ENCODE results near the gene DOCK10. TPM values are rescaled to one million over a fixed set of nuclear protein-coding genes. Genes with fewer than 3 reads are reported as not detected.

The DOCK10 gene
- total RNA-seq, 1 experiment from 2014 or later, result 0.15 TPM

DNA sequence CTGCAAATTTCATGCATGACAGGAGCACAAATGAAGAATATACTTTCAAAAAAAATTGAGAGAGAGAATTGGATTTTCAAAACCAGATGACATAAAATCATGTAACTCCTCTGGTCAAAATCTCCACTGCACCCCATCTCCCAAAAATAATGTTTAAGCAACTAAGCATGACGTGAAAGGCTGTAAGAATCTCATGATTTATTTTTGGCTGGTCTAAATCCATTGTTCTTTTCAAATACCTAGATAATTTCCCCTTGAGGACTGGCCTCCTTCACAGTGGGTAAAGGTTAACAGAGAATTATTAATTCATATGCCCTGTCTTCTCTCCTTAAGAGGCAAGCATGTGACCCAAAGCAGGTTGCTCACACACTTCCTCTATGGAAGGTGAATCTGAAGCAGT is 224.6 kb downstream of the DOCK10 start:
- Histone ChIP-seq H3K27ac (ENCODE audit: low read length) (no peak overlapping the region), H3K9me3 (ENCODE audit: low read length) (no peaks in the 10 kb centered on the region), H2AFZ (ENCODE audit: low read length) (no peak overlapping the region), H3K27me3 (ENCODE audit: low read length) (no peaks in the 10 kb centered on the region), H4K20me1 (ENCODE audit: insufficient read depth, low read depth, low read length) (no peaks in the 10 kb centered on the region), H3K4me2 (ENCODE audit: low read depth, low read length, poor library complexity, severe bottlenecking) (no peak overlapping the region), H3K4me3 (ENCODE audit: low read length) (no peak overlapping the region), H3K4me1 (ENCODE audit: low read length) (no peaks in the 10 kb centered on the region), H3K36me3 (ENCODE audit: insufficient read depth, low read length) (no peaks in the 10 kb centered on the region), H3K79me2 (ENCODE audit: low read length) (no peaks in the 10 kb centered on the region), H3K9me2 (replicated peaks; ENCODE audit: insufficient read depth, low read length) (no peaks in the 10 kb centered on the region), H3K9ac (ENCODE audit: low read length) (no peak overlapping the region)
- DNase-seq, result no peak

DNA sequence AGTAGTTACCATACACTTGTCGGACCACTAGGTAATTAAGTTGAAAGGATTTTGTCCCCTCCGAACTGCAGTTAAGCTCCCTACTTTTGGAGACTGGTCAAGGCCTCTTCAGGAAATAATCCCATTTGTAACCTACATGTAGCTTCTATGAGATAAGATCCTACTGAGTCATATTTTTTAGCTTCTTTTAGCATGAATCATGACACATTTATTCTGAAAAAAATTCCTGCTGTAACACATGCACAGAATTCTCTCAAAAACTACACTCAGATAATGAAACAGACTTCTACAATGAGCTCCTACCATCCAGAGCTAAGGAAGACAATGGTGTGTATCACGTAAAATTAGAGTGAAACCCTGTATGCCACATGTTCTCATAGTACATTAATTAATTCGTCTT is 225.5 kb downstream of the DOCK10 start:
- H3K9me3 ChIP-seq (ENCODE audit: low read length), result no peaks in the 10 kb centered on the region
- no peak for DNase-seq
- no peaks in the 10 kb centered on the region for H3K27me3 ChIP-seq (ENCODE audit: low read length)
- H3K4me2 ChIP-seq (ENCODE audit: low read depth, low read length, poor library complexity, severe bottlenecking), result no peak overlapping the region
- no peaks in the 10 kb centered on the region for H3K9me2 ChIP-seq (replicated peaks; ENCODE audit: insufficient read depth, low read length)
- no peak overlapping the region for H3K4me3 ChIP-seq (ENCODE audit: low read length)
- H3K79me2 ChIP-seq (ENCODE audit: low read length), result no peaks in the 10 kb centered on the region
- H4K20me1 ChIP-seq (ENCODE audit: insufficient read depth, low read depth, low read length), result no peaks in the 10 kb centered on the region
- no peaks in the 10 kb centered on the region for H3K36me3 ChIP-seq (ENCODE audit: insufficient read depth, low read length)
- H3K27ac ChIP-seq (ENCODE audit: low read length), result no peak overlapping the region
- H3K4me1 ChIP-seq (ENCODE audit: low read length), result no peaks in the 10 kb centered on the region
- H2AFZ ChIP-seq (ENCODE audit: low read length), result no peak overlapping the region
- H3K9ac ChIP-seq (ENCODE audit: low read length), result no peak overlapping the region

DNA sequence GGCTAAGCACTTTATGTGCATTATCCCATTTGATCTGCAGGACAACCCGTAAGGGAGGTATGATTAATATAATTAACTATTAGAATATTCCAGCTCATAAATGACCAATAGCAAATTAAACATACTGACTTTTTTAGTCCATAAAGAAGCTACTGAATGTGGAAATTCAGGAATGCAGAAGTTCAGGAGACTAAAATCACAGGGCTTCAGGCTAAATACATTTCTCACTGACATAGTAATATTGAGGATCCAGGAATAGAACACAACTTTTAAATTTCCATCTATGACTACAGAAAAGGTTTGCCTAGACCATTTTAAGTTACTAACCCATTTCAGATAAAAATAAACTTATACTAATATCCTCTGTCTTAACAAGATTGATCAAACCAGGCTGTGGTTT is 228.7 kb downstream of the DOCK10 start:
- Histone ChIP-seq H3K9me2 (replicated peaks; ENCODE audit: insufficient read depth, low read length) (no peaks in the 10 kb centered on the region), H4K20me1 (ENCODE audit: insufficient read depth, low read depth, low read length) (no peaks in the 10 kb centered on the region), H3K4me2 (ENCODE audit: low read depth, low read length, poor library complexity, severe bottlenecking) (no peak overlapping the region), H2AFZ (ENCODE audit: low read length) (no peak overlapping the region), H3K36me3 (ENCODE audit: insufficient read depth, low read length) (no peaks in the 10 kb centered on the region), H3K27me3 (ENCODE audit: low read length) (no peaks in the 10 kb centered on the region), H3K4me3 (ENCODE audit: low read length) (no peak overlapping the region), H3K4me1 (ENCODE audit: low read length) (no peaks in the 10 kb centered on the region), H3K9ac (ENCODE audit: low read length) (no peak overlapping the region), H3K9me3 (ENCODE audit: low read length) (no peaks in the 10 kb centered on the region), H3K27ac (ENCODE audit: low read length) (no peak overlapping the region), H3K79me2 (ENCODE audit: low read length) (no peaks in the 10 kb centered on the region)
- DNase-seq, result no peak

DNA sequence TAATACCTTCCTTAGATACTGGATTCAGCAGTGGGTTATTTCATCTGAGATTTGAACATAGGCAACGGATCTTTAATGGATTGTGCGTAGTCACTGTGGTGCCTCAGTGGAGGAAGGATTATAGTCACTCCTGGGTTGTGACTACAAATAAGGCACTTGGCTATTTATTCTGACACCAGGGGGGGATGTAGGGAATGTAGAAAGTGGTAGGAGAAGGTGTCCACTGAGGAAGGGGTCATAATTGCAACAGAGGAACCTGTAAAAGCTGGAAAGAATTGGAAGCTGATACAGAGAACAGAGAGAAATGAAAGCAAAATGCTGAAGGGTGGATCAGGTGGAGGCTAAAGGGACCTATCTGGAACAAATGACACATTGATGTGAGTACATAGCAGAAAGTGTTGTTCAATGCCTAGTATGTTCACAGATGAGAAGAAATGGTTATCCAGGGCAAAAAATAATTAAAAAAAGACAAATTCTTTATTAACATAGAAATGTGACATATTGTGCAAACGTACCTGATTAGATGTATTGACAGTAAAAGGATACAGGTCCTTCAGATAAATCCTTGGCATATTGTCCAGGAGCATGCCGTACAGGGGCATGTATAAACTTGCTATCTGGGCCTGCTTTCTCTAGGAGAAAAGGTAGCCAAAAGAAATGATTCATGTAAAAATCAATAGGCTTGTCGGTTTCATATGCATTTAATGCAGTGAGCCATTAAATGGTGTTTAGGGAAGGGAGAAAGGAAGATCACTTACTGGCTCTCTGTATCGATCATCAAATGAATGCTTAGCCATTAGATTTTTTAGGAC is 234.9 kb downstream of the DOCK10 start:
- no peak overlapping the region for H3K4me3 ChIP-seq (ENCODE audit: low read length)
- no peaks in the 10 kb centered on the region for H3K9me3 ChIP-seq (ENCODE audit: low read length)
- H3K27ac ChIP-seq (ENCODE audit: low read length), result no peak overlapping the region
- H3K4me1 ChIP-seq (ENCODE audit: low read length), result no peaks in the 10 kb centered on the region
- no peak overlapping the region for H3K9ac ChIP-seq (ENCODE audit: low read length)
- H3K27me3 ChIP-seq (ENCODE audit: low read length), result no peaks in the 10 kb centered on the region
- no peaks in the 10 kb centered on the region for H4K20me1 ChIP-seq (ENCODE audit: insufficient read depth, low read depth, low read length)
- H3K79me2 ChIP-seq (ENCODE audit: low read length), result no peaks in the 10 kb centered on the region
- H3K4me2 ChIP-seq (ENCODE audit: low read depth, low read length, poor library complexity, severe bottlenecking), result no peak overlapping the region
- H3K9me2 ChIP-seq (replicated peaks; ENCODE audit: insufficient read depth, low read length), result no peaks in the 10 kb centered on the region
- DNase-seq, result no peak
- H2AFZ ChIP-seq (ENCODE audit: low read length), result no peak overlapping the region
- H3K36me3 ChIP-seq (ENCODE audit: insufficient read depth, low read length), result no peaks in the 10 kb centered on the region

DNA sequence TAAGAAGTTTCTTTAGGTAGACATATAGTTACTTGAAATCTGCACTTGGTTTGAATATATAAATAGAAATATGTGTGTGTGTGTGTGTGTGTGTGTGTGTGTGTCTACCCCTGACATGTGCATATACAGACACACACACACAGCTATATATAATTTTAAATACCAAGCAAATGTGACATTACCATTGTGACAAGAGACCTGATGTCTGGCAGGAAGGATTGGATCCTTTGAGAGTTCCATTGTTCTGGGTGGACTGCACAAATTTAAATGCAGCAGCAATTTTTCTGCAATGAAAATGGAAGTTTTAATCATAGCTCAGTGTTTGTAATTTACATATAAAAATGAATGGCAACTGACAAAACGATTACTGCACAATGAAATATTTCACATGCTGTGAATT is 238.3 kb downstream of the DOCK10 start:
- Histone ChIP-seq H3K27me3 (ENCODE audit: low read length) (no peaks in the 10 kb centered on the region), H3K79me2 (ENCODE audit: low read length) (no peaks in the 10 kb centered on the region), H3K9me2 (replicated peaks; ENCODE audit: insufficient read depth, low read length) (no peaks in the 10 kb centered on the region), H2AFZ (ENCODE audit: low read length) (no peak overlapping the region), H3K9ac (ENCODE audit: low read length) (no peak overlapping the region), H3K9me3 (ENCODE audit: low read length) (no peaks in the 10 kb centered on the region), H4K20me1 (ENCODE audit: insufficient read depth, low read depth, low read length) (no peaks in the 10 kb centered on the region), H3K36me3 (ENCODE audit: insufficient read depth, low read length) (no peaks in the 10 kb centered on the region), H3K4me1 (ENCODE audit: low read length) (no peaks in the 10 kb centered on the region), H3K4me3 (ENCODE audit: low read length) (no peak overlapping the region), H3K4me2 (ENCODE audit: low read depth, low read length, poor library complexity, severe bottlenecking) (no peak overlapping the region), H3K27ac (ENCODE audit: low read length) (no peak overlapping the region)
- no peak for DNase-seq

DNA sequence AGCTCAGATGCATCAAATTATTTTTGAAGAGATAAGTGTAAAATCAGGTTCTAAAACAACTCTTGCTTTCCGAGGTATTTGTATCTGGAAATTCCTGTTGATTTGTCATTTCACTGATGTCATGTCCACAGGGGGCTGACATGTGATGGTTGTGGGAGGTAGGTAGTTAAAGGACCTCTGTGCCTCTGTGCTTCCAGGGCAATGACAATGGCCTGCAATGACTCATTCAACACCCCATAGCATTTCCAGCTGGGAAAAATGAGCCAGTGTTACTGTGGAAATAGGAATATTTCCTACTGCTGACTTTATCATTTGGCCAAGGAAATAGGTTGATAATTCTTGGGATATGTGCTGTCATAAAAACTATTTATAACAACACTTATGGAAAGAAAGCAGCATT is 239.9 kb downstream of the DOCK10 start:
- no peak overlapping the region for H2AFZ ChIP-seq (ENCODE audit: low read length)
- no peaks in the 10 kb centered on the region for H3K9me3 ChIP-seq (ENCODE audit: low read length)
- H3K4me1 ChIP-seq (ENCODE audit: low read length), result no peaks in the 10 kb centered on the region
- H3K27me3 ChIP-seq (ENCODE audit: low read length), result no peaks in the 10 kb centered on the region
- no peak overlapping the region for H3K4me2 ChIP-seq (ENCODE audit: low read depth, low read length, poor library complexity, severe bottlenecking)
- no peak overlapping the region for H3K27ac ChIP-seq (ENCODE audit: low read length)
- H4K20me1 ChIP-seq (ENCODE audit: insufficient read depth, low read depth, low read length), result no peaks in the 10 kb centered on the region
- H3K79me2 ChIP-seq (ENCODE audit: low read length), result no peaks in the 10 kb centered on the region
- no peak overlapping the region for H3K9ac ChIP-seq (ENCODE audit: low read length)
- H3K9me2 ChIP-seq (replicated peaks; ENCODE audit: insufficient read depth, low read length), result no peaks in the 10 kb centered on the region
- no peaks in the 10 kb centered on the region for H3K36me3 ChIP-seq (ENCODE audit: insufficient read depth, low read length)
- no peak overlapping the region for H3K4me3 ChIP-seq (ENCODE audit: low read length)
- no peak for DNase-seq

DNA sequence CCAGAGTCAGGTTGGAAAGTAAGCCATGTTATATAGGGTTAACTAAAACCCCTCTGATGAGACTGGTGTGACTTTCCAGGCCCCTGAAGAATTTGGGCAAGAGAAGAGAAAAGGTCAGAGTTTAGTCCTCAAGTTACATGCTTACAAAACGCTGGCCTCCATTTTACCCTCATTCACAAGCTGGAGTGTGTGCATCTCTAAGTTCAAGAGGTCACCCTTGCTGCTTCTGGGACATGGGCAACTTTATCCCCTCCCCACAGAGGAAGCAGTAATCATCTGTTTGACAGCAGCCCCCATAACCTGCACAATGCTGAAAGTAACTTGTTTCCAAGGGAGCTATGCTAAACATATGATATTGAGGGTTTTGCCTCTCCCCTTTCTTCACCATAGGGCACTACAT is 240.9 kb downstream of the DOCK10 start:
- no peak overlapping the region for H3K27ac ChIP-seq (ENCODE audit: low read length)

DNA sequence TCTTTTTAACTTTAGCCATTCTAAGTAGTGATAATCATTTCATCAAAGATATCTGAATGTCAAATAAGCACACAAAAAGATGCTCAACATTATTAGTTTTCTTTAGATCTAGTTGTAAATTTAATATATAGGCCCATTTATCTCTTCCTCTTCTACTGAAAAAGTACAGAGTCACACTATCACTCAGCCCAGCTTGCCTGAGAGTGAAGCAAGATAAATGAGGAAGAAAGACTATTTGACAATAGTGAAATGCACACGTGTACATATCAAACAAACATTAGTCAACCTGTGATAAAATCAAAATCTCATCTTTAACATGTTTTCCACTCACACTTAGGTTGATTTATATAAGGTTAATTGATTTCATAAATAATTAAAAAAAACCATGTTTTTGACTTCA is 242.6 kb downstream of the DOCK10 start:
- H3K27ac ChIP-seq (ENCODE audit: low read length), result no peak overlapping the region
- no peaks in the 10 kb centered on the region for H4K20me1 ChIP-seq (ENCODE audit: insufficient read depth, low read depth, low read length)
- no peak overlapping the region for H3K4me3 ChIP-seq (ENCODE audit: low read length)
- H3K9me2 ChIP-seq (replicated peaks; ENCODE audit: insufficient read depth, low read length), result no peaks in the 10 kb centered on the region
- no peaks in the 10 kb centered on the region for H3K79me2 ChIP-seq (ENCODE audit: low read length)
- no peaks in the 10 kb centered on the region for H3K27me3 ChIP-seq (ENCODE audit: low read length)
- H3K4me2 ChIP-seq (ENCODE audit: low read depth, low read length, poor library complexity, severe bottlenecking), result no peak overlapping the region
- H3K4me1 ChIP-seq (ENCODE audit: low read length), result no peaks in the 10 kb centered on the region
- no peaks in the 10 kb centered on the region for H3K36me3 ChIP-seq (ENCODE audit: insufficient read depth, low read length)
- no peak overlapping the region for H3K9ac ChIP-seq (ENCODE audit: low read length)
- no peaks in the 10 kb centered on the region for H3K9me3 ChIP-seq (ENCODE audit: low read length)
- DNase-seq, result no peak
- H2AFZ ChIP-seq (ENCODE audit: low read length), result no peak overlapping the region

More for the DNA sequence above, 240.9 kb downstream of the DOCK10 start:
- no peaks in the 10 kb centered on the region for H3K27me3 ChIP-seq (ENCODE audit: low read length)
- H2AFZ ChIP-seq (ENCODE audit: low read length), result no peak overlapping the region
- no peak for DNase-seq
- no peaks in the 10 kb centered on the region for H3K4me1 ChIP-seq (ENCODE audit: low read length)
- H3K36me3 ChIP-seq (ENCODE audit: insufficient read depth, low read length), result no peaks in the 10 kb centered on the region
- H3K4me2 ChIP-seq (ENCODE audit: low read depth, low read length, poor library complexity, severe bottlenecking), result no peak overlapping the region
- H3K9me3 ChIP-seq (ENCODE audit: low read length), result no peaks in the 10 kb centered on the region
- H3K79me2 ChIP-seq (ENCODE audit: low read length), result no peaks in the 10 kb centered on the region
- H4K20me1 ChIP-seq (ENCODE audit: insufficient read depth, low read depth, low read length), result no peaks in the 10 kb centered on the region
- no peak overlapping the region for H3K4me3 ChIP-seq (ENCODE audit: low read length)
- no peak overlapping the region for H3K9ac ChIP-seq (ENCODE audit: low read length)
- H3K9me2 ChIP-seq (replicated peaks; ENCODE audit: insufficient read depth, low read length), result no peaks in the 10 kb centered on the region

Measured in Karpas-422 (cell line).